Measurements from ENCODE around the gene MTAP.

MTAP gene

DNA sequence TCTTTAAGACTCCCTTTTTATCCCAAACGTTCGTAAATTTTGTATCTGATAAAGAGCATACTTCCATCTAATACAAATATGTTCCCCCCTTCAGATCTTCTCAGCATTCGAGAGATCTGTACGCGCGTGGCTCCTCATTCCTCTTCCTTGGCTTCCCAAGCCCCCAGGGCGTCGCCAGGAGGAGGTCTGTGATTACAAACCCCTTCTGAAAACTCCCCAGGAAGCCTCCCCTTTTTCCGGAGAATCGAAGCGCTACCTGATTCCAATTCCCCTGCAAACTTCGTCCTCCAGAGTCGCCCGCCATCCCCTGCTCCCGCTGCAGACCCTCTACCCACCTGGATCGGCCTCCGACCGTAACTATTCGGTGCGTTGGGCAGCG, 171.9 kb downstream of the MTAP start:
- DNase-seq: no peak

DNA sequence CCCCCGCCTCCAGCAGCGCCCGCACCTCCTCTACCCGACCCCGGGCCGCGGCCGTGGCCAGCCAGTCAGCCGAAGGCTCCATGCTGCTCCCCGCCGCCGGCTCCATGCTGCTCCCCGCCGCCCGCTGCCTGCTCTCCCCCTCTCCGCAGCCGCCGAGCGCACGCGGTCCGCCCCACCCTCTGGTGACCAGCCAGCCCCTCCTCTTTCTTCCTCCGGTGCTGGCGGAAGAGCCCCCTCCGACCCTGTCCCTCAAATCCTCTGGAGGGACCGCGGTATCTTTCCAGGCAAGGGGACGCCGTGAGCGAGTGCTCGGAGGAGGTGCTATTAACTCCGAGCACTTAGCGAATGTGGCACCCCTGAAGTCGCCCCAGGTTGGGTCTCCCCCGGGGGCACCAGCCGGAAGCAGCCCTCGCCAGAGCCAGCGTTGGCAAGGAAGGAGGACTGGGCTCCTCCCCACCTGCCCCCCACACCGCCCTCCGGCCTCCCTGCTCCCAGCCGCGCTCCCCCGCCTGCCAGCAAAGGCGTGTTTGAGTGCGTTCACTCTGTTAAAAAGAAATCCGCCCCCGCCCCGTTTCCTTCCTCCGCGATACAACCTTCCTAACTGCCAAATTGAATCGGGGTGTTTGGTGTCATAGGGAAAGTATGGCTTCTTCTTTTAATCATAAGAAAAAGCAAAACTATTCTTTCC, 172.4 kb downstream of the MTAP start:
- peak; percentile 47 for DNase-seq

DNA sequence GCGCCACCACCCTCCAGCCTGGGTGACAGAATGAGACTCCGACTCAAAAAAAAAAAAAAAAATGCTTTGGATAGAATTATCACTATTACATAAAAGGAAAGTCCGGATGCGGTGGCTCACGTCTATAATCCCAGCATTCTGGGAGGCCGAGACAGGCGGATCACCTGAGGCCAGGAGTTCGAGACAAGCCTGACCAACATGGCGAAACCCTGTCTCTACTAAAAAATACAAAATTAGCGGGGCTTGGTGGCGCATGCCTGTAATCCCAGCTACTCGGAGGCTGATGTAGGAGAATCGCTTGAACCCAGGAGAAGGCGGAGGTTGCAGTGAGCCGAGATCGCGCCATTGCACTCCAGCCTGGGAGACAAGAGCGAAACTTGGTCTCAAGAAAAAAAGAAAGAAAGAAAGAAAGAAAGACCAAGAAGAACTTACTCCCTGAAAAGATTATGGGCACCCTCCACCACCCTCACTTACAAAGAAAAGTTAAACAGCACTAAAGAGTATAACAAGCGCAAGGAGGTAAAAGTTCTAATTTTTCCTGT, 174.0 kb downstream of the MTAP start:
- no peak for DNase-seq

DNA sequence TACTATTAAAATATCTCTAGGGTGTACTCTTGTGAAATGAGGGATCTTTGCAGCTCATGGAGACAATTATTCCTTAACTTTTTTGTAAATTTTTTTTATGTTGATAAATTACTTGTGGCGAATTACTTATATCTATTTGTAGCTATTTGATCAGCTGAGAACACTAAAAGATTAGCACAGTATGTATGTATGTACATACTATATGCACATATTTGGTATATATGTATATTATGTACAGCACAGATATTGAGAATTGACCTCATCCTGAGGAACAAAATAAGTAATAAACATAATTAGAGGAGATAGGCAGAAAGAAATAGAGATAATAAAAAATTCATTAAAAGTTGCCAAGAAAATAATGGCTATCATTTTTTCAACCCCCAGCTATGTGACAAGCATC, 180.0 kb downstream of the MTAP start:
- no peak for DNase-seq

DNA sequence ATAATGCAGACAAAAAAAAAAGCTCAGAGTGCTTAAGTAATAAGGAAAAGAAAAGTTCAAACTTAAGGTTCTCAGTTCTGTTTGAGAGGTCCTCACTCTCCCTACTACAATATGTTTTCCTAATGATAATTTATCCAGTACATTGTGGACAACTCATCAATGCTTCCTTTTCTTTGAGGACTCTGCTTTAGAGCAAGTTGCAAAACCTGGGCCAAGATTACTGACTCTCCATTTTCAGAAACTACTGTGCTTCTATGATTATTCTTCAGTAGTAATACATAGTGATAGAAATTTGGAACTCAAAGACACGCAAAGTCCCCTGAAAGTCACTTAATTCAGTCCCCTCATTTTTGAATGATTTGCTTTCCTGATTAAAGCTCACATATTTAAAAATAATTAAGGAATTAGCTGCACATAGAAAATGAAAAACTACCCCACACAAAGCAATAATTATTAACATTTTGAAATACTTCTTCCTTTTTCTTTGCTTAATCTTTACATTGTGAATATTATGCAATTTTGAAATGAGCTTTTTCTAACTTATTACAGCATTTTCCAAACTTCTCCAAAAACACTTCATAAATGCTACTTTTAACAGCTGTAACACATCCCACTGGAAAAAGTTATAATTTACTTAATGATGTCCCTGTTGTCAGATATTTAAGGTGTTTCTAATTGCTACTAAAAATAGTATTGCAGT, 180.6 kb downstream of the MTAP start:
- DNase-seq: no peak

DNA sequence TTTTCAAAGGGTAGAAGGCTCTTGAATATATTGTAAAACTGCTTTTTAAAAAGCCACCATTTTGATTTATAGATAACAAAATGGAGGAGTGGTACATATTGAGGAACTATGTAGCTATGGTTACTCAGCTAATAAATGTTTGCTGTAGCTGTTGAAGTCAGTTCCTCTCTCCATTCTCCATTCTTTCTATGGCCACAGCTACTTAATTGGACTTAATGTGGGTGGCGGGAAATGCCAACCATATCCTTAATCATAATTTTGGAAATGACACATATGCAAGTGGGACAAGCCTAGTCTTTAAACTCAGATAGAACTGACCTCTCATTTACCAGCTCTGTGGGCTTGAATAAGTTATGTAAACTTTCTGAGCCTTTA, 181.1 kb downstream of the MTAP start:
- no peak for DNase-seq

DNA sequence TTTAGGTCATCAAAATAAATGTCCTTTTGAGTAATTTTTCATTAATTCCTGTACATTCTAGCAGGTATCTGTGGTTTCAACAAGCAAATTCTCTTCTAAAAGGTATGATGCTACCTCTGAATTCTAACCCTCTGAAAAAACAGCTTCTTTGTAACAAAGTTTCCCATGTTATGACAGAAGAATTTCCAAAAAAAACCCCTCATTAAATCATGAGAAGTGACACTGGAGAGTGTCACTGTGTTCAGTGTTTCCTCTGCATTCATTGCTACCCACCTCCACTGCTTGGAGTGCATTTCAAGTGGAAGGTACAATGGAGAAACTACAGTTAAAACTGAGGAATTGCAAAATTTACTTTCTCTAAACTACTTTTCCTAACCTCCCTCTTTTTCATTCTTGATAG, 181.7 kb downstream of the MTAP start:
- DNase-seq: no peak

DNA sequence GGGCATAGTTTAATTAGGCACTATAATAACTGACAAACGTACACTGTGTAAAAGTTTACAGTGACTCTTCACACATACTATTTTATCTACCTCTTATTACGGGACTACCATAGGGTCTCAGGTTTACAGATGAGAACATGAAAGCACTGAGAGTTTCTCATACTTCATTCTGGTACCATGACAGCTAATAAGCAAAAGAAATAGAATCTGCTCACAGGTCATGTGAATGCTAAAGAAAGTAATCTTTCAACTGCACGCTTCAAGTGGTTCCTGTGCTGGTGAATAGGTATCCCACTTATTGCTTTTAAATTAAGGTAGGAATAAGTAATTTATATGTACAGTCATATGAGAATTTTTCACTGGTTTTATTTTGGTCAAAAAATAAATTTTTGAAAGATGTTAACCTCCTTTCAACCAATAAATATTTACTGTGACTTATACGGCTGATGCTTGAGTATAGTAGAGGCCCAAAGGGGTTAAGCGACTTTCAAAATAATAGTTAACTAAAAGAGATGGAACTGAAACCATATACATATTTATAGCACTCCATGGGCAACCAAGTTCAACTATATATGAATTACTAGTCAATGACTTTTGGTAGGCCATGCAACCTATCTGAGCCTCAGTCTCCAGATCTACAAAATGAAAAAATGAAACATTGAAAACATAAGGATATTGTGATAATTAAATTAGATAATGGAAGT, 183.7 kb downstream of the MTAP start:
- no peak for DNase-seq
